B cell (primary cell): ENCODE measurements around the gene PRKCZ. TPM values are rescaled to one million over a fixed set of nuclear protein-coding genes. Genes with fewer than 3 reads are reported as not detected.

Source experiments
- ATAC-seq: fragments of 200-7000 bp; cut with Tn5 transposase; one replicate; pipeline ENCODE4 v1.10.0; 2021; ENCODE audit warnings: low read depth, mild to moderate bottlenecking, moderate number of reproducible peaks, moderate library complexity
- CTCF ChIA-PET: fragments of 350-600 bp; sonication (Branson Sonifier 250); formaldehyde crosslinking; loops from one replicate; lab custom pipeline; 2021; ENCODE audit warnings: antibody characterized with exemption, inconsistent platforms; lab: Charles Lee
- POLR2A ChIA-PET: fragments of 350-600 bp; sonication (Branson Sonifier 250); formaldehyde crosslinking; loops from one replicate; lab custom pipeline; 2021; ENCODE audit warnings: antibody characterized with exemption; lab: Charles Lee
- DNase-seq: peaks from one replicate; pipeline ENCODE4 v3.0.0; 2013
- H2AFZ ChIP-seq: 2 replicates; pipeline ENCODE4 v1.6.1; 2012; ENCODE audit warnings: mild to moderate bottlenecking, low read depth, low read length; ENCODE audit not compliant: insufficient read depth, poor library complexity, severe bottlenecking
- H3K27ac ChIP-seq, 2 donors: 1 replicate in 1 of 2; 2 replicates in 1 of 2; pipeline ENCODE4 v1.5.1; 2012 to 2013; ENCODE audit warnings: low read length in 2 of 2, mild to moderate bottlenecking in 2 of 2, moderate library complexity in 1 of 2
- H3K27me3 ChIP-seq, 4 experiments: fragments of 200-600 bp in 1 of 4; sonication (generic) in 1 of 4; replicated peaks in 1 of 4; 1 replicate in 2 of 4; 2 replicates in 2 of 4; pipeline versions ENCODE4 v1.6.1 to v1.7.0; 2013 to 2016; ENCODE audit warnings: low read length in 3 of 4, mild to moderate bottlenecking in 2 of 4, mixed read lengths in 1 of 4, moderate library complexity in 1 of 4; ENCODE audit not compliant: insufficient read depth in 4 of 4, control insufficient read depth in 3 of 4; ENCODE audit errors: control extremely low read depth in 1 of 4
- H3K36me3 ChIP-seq, 2 experiments: replicated peaks in 1 of 2; 1 replicate in 1 of 2; 2 replicates in 1 of 2; pipeline versions ENCODE4 v1.6.1 to v1.7.1; 2013; ENCODE audit warnings: low read length in 1 of 2; ENCODE audit not compliant: insufficient read depth in 2 of 2, control insufficient read depth in 1 of 2; ENCODE audit errors: control extremely low read depth in 1 of 2, extremely low read depth in 1 of 2
- H3K4me1 ChIP-seq, 2 donors: fragments of 200-600 bp in 1 of 2; sonication (generic) in 1 of 2; 1 replicate in 1 of 2; 2 replicates in 1 of 2; pipeline versions ENCODE4 v1.5.1 to v1.6.1; 2013 to 2017; ENCODE audit warnings: low read length in 2 of 2; ENCODE audit not compliant: control insufficient read depth in 2 of 2, insufficient read depth in 2 of 2
- H3K4me2 ChIP-seq: replicated peaks from 2 replicates; pipeline ENCODE3; 2012; ENCODE audit warnings: mild to moderate bottlenecking, low read depth, low read length; ENCODE audit not compliant: poor library complexity, severe bottlenecking
- H3K4me3 ChIP-seq, 5 experiments: fragments of 200-600 bp in 1 of 5; sonication (generic) in 1 of 5; 1 replicate in 3 of 5; 2 replicates in 2 of 5; pipeline versions ENCODE4 v1.5.1 to v1.7.0; 2011 to 2016; ENCODE audit warnings: low read length in 4 of 5, mild to moderate bottlenecking in 4 of 5, low read depth in 2 of 5, control low read depth in 1 of 5, moderate library complexity in 1 of 5; ENCODE audit not compliant: insufficient read depth in 1 of 5; ENCODE audit errors: control extremely low read depth in 1 of 5, extremely low read depth in 1 of 5
- H3K79me2 ChIP-seq: fragments of 200-600 bp; sonication (generic); one replicate; pipeline ENCODE4 v1.6.0; 2016; ENCODE audit warnings: low read length; ENCODE audit not compliant: control insufficient read depth, insufficient read depth
- H3K9ac ChIP-seq: fragments of 200-600 bp; sonication (generic); 2 replicates; pipeline ENCODE4 v1.6.1; 2017; ENCODE audit warnings: mild to moderate bottlenecking, low read length, moderate library complexity
- H3K9me3 ChIP-seq, 3 donors: one replicate each; pipeline versions ENCODE4 v1.6.1 to v1.7.1; 2013; ENCODE audit warnings: low read length in 2 of 3; ENCODE audit not compliant: control insufficient read depth in 2 of 3, insufficient read depth in 1 of 3; ENCODE audit errors: control extremely low read depth in 1 of 3
- H4K20me1 ChIP-seq: 2 replicates; pipeline ENCODE4 v1.6.0; 2012; ENCODE audit warnings: mild to moderate bottlenecking, low read length; ENCODE audit not compliant: insufficient read depth, control insufficient read depth, poor library complexity, severe bottlenecking
- H3K27ac Mint-ChIP-seq: one replicate; pipeline ENCODE4 v1.8.0; 2021; ENCODE audit warnings: mixed read lengths
- H3K27me3 Mint-ChIP-seq: one replicate; pipeline ENCODE4 v1.8.0; 2021; ENCODE audit warnings: mixed read lengths
- H3K4me1 Mint-ChIP-seq: one replicate; pipeline ENCODE4 v1.8.0; 2021; ENCODE audit warnings: mixed read lengths
- H3K4me3 Mint-ChIP-seq: one replicate; pipeline ENCODE4 v1.8.0; 2021; ENCODE audit warnings: mixed read lengths
- H3K9me3 Mint-ChIP-seq: one replicate; pipeline ENCODE4 v1.8.0; 2022; ENCODE audit warnings: mixed read lengths; ENCODE audit not compliant: insufficient read depth
- CTCF ChIP-seq: fragments of 200-600 bp; IDR thresholded peaks from one replicate; pipeline ENCODE4 v1.8.0; 2022; ENCODE audit warnings: antibody characterized with exemption, mild to moderate bottlenecking
- EZH2 ChIP-seq: IDR thresholded peaks from 2 replicates; pipeline ENCODE4 v1.6.1; 2012; ENCODE audit warnings: borderline replicate concordance, low read depth, mild to moderate bottlenecking, moderate library complexity, low read length; ENCODE audit not compliant: insufficient read depth, poor library complexity, severe bottlenecking
- WGBS: methylation state at CpG from one replicate; pipeline ENCODE4 v1.1.5; 2013; ENCODE audit warnings: missing lambda C conversion rate; ENCODE audit not compliant: insufficient coverage; 5-methylcytosine and 5-hydroxymethylcytosine counted together
- intact Hi-C: fragments of 100-400 bp; cut with micrococcal nuclease; formaldehyde crosslinking; loops from one replicate; pipeline ENCODE4 v1.10.0; 2022
- polyA plus RNA-seq: library from polyadenylated mRNA; depleted of rRNA; stranded (reverse); fragments of >200 nt; gene quantifications from 2 replicates; pipeline ENCODE4 v1.2.3, GENCODE V29; 2012
- total RNA-seq, 2 donors: library from RNA; stranded (reverse); fragments of 120-200 nt in 1 of 2; gene quantifications; 1 replicate in 1 of 2; 2 replicates in 1 of 2; pipeline versions ENCODE4 v1.2.3 to v1.2.4, GENCODE V29; 2013 to 2022

Gene PRKCZ
- total and polyA plus RNA-seq, 2 donors (not counting 1 experiment from before 2014, with no cell fraction given) = 17.9 to 53.2 TPM

- no peaks in the 10 kb centered on the region for H3K9me3 ChIP-seq
- peak overlapping the region; percentile 29 for H3K9ac ChIP-seq
- peak overlapping the region; percentile 65 for H3K27ac Mint-ChIP-seq
- TF ChIP-seq CTCF (no peak), EZH2 (no peak)
- peaks cover 0 to 6% of the 10 kb centered on the region in 2 experiments for H3K36me3 ChIP-seq
- H3K27me3 ChIP-seq = no peaks in the 10 kb centered on the region
- H3K4me1 ChIP-seq = peaks cover 16 to 42% of the 10 kb centered on the region in 2 donors
- peak overlapping the region in 1 of 5 experiments; percentile 44 for H3K4me3 ChIP-seq
- intact Hi-C loops = loop anchor here (1.0 to 10.0 kb wide), 4 partner anchors 197 to 1231 kb away; partner anchors contain the start of genes MORN1 and RER1
- H4K20me1 ChIP-seq = peaks cover 6% of the 10 kb centered on the region
- peak overlapping the region in 1 of 2 donors; percentile 68 for H3K27ac ChIP-seq
- H3K4me2 ChIP-seq = peak overlapping the region; percentile 96
- H2AFZ ChIP-seq = no peak overlapping the region
- ChIA-PET CTCF (interaction anchor here (13.5 kb wide), 1 partner anchor 187 kb away, joined by 295 read pairs; no protein-coding TSS in a partner anchor), POLR2A (interaction anchor here (0.8 to 1.6 kb wide), 3 partner anchors 38 to 392 kb away, joined by 3 to 6 read pairs (median 4); partner anchors contain the start of gene PRXL2B)
- no peaks in the 10 kb centered on the region for H3K27me3 Mint-ChIP-seq
- ATAC-seq (no peak), DNase-seq (peak; percentile 40)
- H3K4me3 Mint-ChIP-seq = peak overlapping the region; percentile 71
- peaks cover 18% of the 10 kb centered on the region for H3K79me2 ChIP-seq
- WGBS = 90% methylated on average over 36 of the region's 44 CpGs
- peaks cover 19% of the 10 kb centered on the region for H3K4me1 Mint-ChIP-seq
- no peaks in the 10 kb centered on the region for H3K9me3 Mint-ChIP-seq
These were observed 143.5 kb downstream of the PRKCZ start for GRCh38 chr1:2193514-2194281.
